Heart right ventricle (tissue), 16 donors: ENCODE results near the gene RBMS3. TPM values are rescaled to one million over a fixed set of nuclear protein-coding genes. Genes with fewer than 3 reads are reported as not detected.
A peak's percentile ranks its signal among the peaks of the same experiment; 100 is the strongest.

ENCODE experiments used
- ATAC-seq, 8 donors: fragments of 200-7000 bp; cut with Tn5 transposase; one replicate each; pipeline ENCODE4 v1.9.1; 2020; ENCODE audit warnings: mild to moderate bottlenecking in 8 of 8, moderate library complexity in 8 of 8, moderate number of reproducible peaks in 1 of 8
- DNase-seq, 2 donors: peaks; one replicate each; pipeline ENCODE4 v3.0.0-alpha.2; 2020
- H3K27ac ChIP-seq, 10 donors: fragments of 200-600 bp; sonication (generic) in 2 of 10; one replicate each; pipeline versions ENCODE4 v1.5.0 to v1.8.0; 2020 to 2022; ENCODE audit warnings: mild to moderate bottlenecking in 3 of 10
- H3K27me3 ChIP-seq, 7 donors: fragments of 200-600 bp; one replicate each; pipeline ENCODE4 v1.8.0; 2021 to 2022; ENCODE audit warnings: mild to moderate bottlenecking in 2 of 7
- H3K36me3 ChIP-seq, 9 donors: fragments of 200-600 bp; sonication (generic) in 1 of 9; one replicate each; pipeline versions ENCODE4 v1.5.0 to v1.8.0; 2020 to 2022; ENCODE audit warnings: mild to moderate bottlenecking in 2 of 9
- H3K4me1 ChIP-seq, 9 donors: fragments of 200-600 bp; sonication (generic) in 1 of 9; one replicate each; pipeline versions ENCODE4 v1.5.0 to v1.8.0; 2020 to 2022; ENCODE audit warnings: mild to moderate bottlenecking in 4 of 9
- H3K4me3 ChIP-seq, 10 donors: fragments of 200-600 bp; sonication (generic) in 2 of 10; one replicate each; pipeline versions ENCODE4 v1.5.0 to v1.8.0; 2020 to 2022; ENCODE audit warnings: mild to moderate bottlenecking in 7 of 10, moderate library complexity in 2 of 10
- H3K9me3 ChIP-seq, 11 donors: fragments of 200-600 bp in 10 of 11; sonication (generic) in 2 of 11; one replicate each; pipeline versions ENCODE4 v1.5.0 to v1.8.0; 2013 to 2022; ENCODE audit warnings: mild to moderate bottlenecking in 2 of 11, control low read depth in 1 of 11, moderate library complexity in 1 of 11
- CTCF ChIP-seq, 9 donors: fragments of 200-600 bp; sonication (generic) in 2 of 9; IDR thresholded peaks; one replicate each; pipeline versions ENCODE4 v1.5.0 to v1.8.0; 2021 to 2022; ENCODE audit warnings: antibody characterized with exemption in 9 of 9, mild to moderate bottlenecking in 5 of 9, moderate library complexity in 1 of 9
- WGBS, 2 donors: extraction: QIAGEN DNeasy Blood & Tissue Kit; methylation state at CpG; one replicate each; pipeline ENCODE4 v1.1.7; 2013; ENCODE audit warnings: inconsistent platforms in 1 of 2; 5-methylcytosine and 5-hydroxymethylcytosine counted together
- intact Hi-C, 10 donors: fragments of 100-400 bp; cut with DNase I; formaldehyde crosslinking; loops; one replicate each; pipeline versions ENCODE4 v1.11.1 to v1.14.2; 2022
- polyA plus RNA-seq, 2 donors: library from polyadenylated mRNA; stranded (reverse); fragments of 200-250 nt; gene quantifications; one replicate each; pipeline ENCODE4 v1.2.3, GENCODE V29; 2013
- total RNA-seq, 10 donors: library from RNA; stranded (reverse); fragmentation: NEBNext Ultra II Directional in 3 of 10; extraction: Animal tissue kit (Norgen Biotek cat#: 25700) in 3 of 10; gene quantifications; one replicate each; pipeline versions ENCODE4 v1.2.1 to v1.2.4, GENCODE V29; 2021 to 2023
- donor health status: Arrhythmogenic right ventricular cardiomyopathy.
- donor health status: ischemic (EF 13 %, LVEDD 7.1; RV severe dilation, severe dysfunction).
- donor health status: healthy with polysubstance abuse.
- donor health status: DM: no; HTN: yes; CAD: no.
- donor health status: DM: no; HTN: no; CAD: no.
- donor health status: ischemic (EF 25% LVEDD 6.9; RV normal size, moderate dysfunction).
- donor health status: ischemic (EF 25% LVEDD 5.7; RV mildly dilated, moderate dysfunction).
- donor health status: healthy.
- donor health status: DM: yes; HTN: yes; CAD: no.
- donor health status: Ischemic cardiomyopathy.
- donor health status: ischemic (EF 35%, LVEDD 5.7; RV mildly dilated, moderate dysfunction).
- donor health status: nonischemic (EF 11% LVEDD 7.7; RV severe dilation, severe dysfunction).
- donor health status: DM: yes; HTN: yes; CAD: no.
- donor health status: PGD.
- donor health status: ischemic (EF 29% LVEDD 5.4; RV normal size, mild dysfunction).
- donor health status: nonischemic (EF 23%, LVEDD 6.1; RV moderate dilation, normal function).

RBMS3 gene
- total and polyA plus RNA-seq, 12 donors, result 3.2 to 41.1 (median 26.4) TPM

- Histone ChIP-seq H3K4me1 (peaks cover 0 to 59% (median 25%) of the 10 kb centered on the region in 9 donors), H3K4me3 (no peak overlapping the region), H3K36me3 (peaks cover 0 to 2% (median 0%) of the 10 kb centered on the region in 9 donors), H3K27me3 (no peaks in the 10 kb centered on the region), H3K27ac (peak overlapping the region in 1 of 10 donors; percentile 35), H3K9me3 (peaks cover 0 to 4% (median 0%) of the 10 kb centered on the region in 11 donors)
- WGBS, 2 donors, result 88 to 89% methylated on average over 4 of the region's 4 CpGs
- DNase-seq (no peak), ATAC-seq (no peak)
- TF ChIP-seq CTCF (IDR thresholded peaks at IDR 0.05), result no peak
- intact Hi-C loops, result no loop called here
These were observed 89.2 kb downstream of the RBMS3 start for GRCh38 chr3:29370021-29370420.

GRCh38 chr3:29370476-29371420 lies 89.9 kb downstream of the RBMS3 start:
- H3K4me3 ChIP-seq, result no peak overlapping the region
- WGBS, 2 donors, result 77 to 84% methylated on average over 4 of the region's 4 CpGs
- H3K36me3 ChIP-seq, result peaks cover 0 to 8% (median 0%) of the 10 kb centered on the region in 9 donors
- peak overlapping the region in 2 of 10 donors; percentile 3 to 35 for H3K27ac ChIP-seq
- H3K27me3 ChIP-seq, result no peaks in the 10 kb centered on the region
- intact Hi-C loops, result no loop called here
- ATAC-seq (peak in 3 of 8 donors; percentile 33 to 51 (median 46)), DNase-seq (no peak)
- H3K4me1 ChIP-seq, result peaks cover 0 to 55% (median 23%) of the 10 kb centered on the region in 9 donors
- peaks cover 0 to 7% (median 0%) of the 10 kb centered on the region in 11 donors for H3K9me3 ChIP-seq
- TF ChIP-seq CTCF (IDR thresholded peaks at IDR 0.05), result no peak

- H3K27ac ChIP-seq, result peak overlapping the region in 1 of 10 donors; percentile 21
- H3K4me3 ChIP-seq, result no peak overlapping the region
- no peak for TF ChIP-seq CTCF (IDR thresholded peaks at IDR 0.05)
- H3K36me3 ChIP-seq, result peaks cover 0 to 8% (median 0%) of the 10 kb centered on the region in 9 donors
- no peaks in the 10 kb centered on the region for H3K27me3 ChIP-seq
- H3K4me1 ChIP-seq, result peaks cover 0 to 45% (median 23%) of the 10 kb centered on the region in 9 donors
- peaks cover 0 to 7% (median 0%) of the 10 kb centered on the region in 11 donors for H3K9me3 ChIP-seq
- intact Hi-C loops, result no loop called here
- ATAC-seq (peak in 1 of 8 donors; percentile 38), DNase-seq (no peak)
These were observed 92.3 kb downstream of the RBMS3 start for GRCh38 chr3:29373131-29373680.

- Histone ChIP-seq H3K36me3 (peaks cover 0 to 8% (median 0%) of the 10 kb centered on the region in 9 donors), H3K4me1 (peaks cover 0 to 42% (median 23%) of the 10 kb centered on the region in 9 donors), H3K4me3 (no peak overlapping the region), H3K27me3 (no peaks in the 10 kb centered on the region), H3K27ac (peak overlapping the region in 1 of 10 donors; percentile 21), H3K9me3 (peaks cover 0 to 7% (median 0%) of the 10 kb centered on the region in 11 donors)
- no peak for ATAC-seq
- no peak for TF ChIP-seq CTCF (IDR thresholded peaks at IDR 0.05)
- intact Hi-C loops, result no loop called here
- no peak for DNase-seq
These were observed 93.4 kb downstream of the RBMS3 start for GRCh38 chr3:29374226-29374625.
